Common myeloid progenitor, CD34-positive (primary cell): ENCODE data around the gene DISC1.
"Not testable (repeated sequence)": the region's sequence is repeated elsewhere in the genome, so short reads cannot be mapped to it uniquely, and the experiment has no call there.

Experiments used
- CTCF ChIA-PET: fragments of 350-600 bp; sonication (Branson Sonifier 250); formaldehyde crosslinking; loops from one replicate; lab custom pipeline; 2021; ENCODE audit warnings: antibody characterized with exemption; lab: Charles Lee
- POLR2A ChIA-PET: fragments of 350-600 bp; sonication (Branson Sonifier 250); formaldehyde crosslinking; loops from one replicate; lab custom pipeline; 2021; ENCODE audit warnings: antibody characterized with exemption; lab: Charles Lee
- DNase-seq, 3 donors: peaks; one replicate each; pipeline versions ENCODE4 v3.0.0 to v3.0.0-alpha.2; 2013
- H3K27ac ChIP-seq, 2 experiments: 1 replicate in 1 of 2; 2 replicates in 1 of 2; pipeline ENCODE4 v1.7.0; 2013; ENCODE audit warnings: inconsistent platforms in 2 of 2, low read length in 2 of 2, mild to moderate bottlenecking in 2 of 2, low read depth in 1 of 2, moderate library complexity in 1 of 2; ENCODE audit not compliant: severe bottlenecking in 2 of 2, insufficient read depth in 1 of 2, poor library complexity in 1 of 2
- H3K27me3 ChIP-seq, 5 experiments: replicated peaks in 2 of 5; 1 replicate in 3 of 5; 2 replicates in 2 of 5; pipeline versions ENCODE4 v1.6.1 to v1.7.0; 2013; ENCODE audit warnings: low read length in 4 of 5, mild to moderate bottlenecking in 2 of 5, moderate library complexity in 2 of 5, inconsistent platforms in 1 of 5; ENCODE audit not compliant: insufficient read depth in 5 of 5, control insufficient read depth in 4 of 5
- H3K36me3 ChIP-seq, 4 experiments: 1 replicate in 2 of 4; 2 replicates in 2 of 4; pipeline versions ENCODE4 v1.6.1 to v1.7.0; 2013; ENCODE audit warnings: low read length in 3 of 4, control low read depth in 1 of 4, mild to moderate bottlenecking in 1 of 4; ENCODE audit not compliant: control insufficient read depth in 4 of 4, insufficient read depth in 4 of 4
- H3K4me1 ChIP-seq, 4 experiments: 1 replicate in 3 of 4; 2 replicates in 1 of 4; pipeline versions ENCODE4 v1.6.1 to v1.7.1; 2013; ENCODE audit warnings: low read length in 3 of 4, mild to moderate bottlenecking in 3 of 4, control low read depth in 1 of 4, inconsistent platforms in 1 of 4, moderate library complexity in 1 of 4; ENCODE audit not compliant: control insufficient read depth in 4 of 4, insufficient read depth in 4 of 4; ENCODE audit errors: control extremely low read depth in 1 of 4
- H3K4me3 ChIP-seq, 7 experiments: 1 replicate in 4 of 7; 2 replicates in 3 of 7; pipeline versions ENCODE4 v1.5.1 to v1.7.0; 2013; ENCODE audit warnings: mild to moderate bottlenecking in 7 of 7, low read length in 6 of 7, moderate library complexity in 6 of 7, inconsistent platforms in 2 of 7, low read depth in 2 of 7, control low read depth in 1 of 7; ENCODE audit not compliant: insufficient read depth in 4 of 7, control insufficient read depth in 1 of 7; ENCODE audit errors: extremely low read depth in 1 of 7
- H3K9me3 ChIP-seq, 5 experiments: 1 replicate in 4 of 5; 2 replicates in 1 of 5; pipeline versions ENCODE4 v1.6.1 to v1.7.1; 2013; ENCODE audit warnings: low read length in 4 of 5, mild to moderate bottlenecking in 2 of 5, inconsistent platforms in 1 of 5, low read depth in 1 of 5, moderate library complexity in 1 of 5; ENCODE audit not compliant: control insufficient read depth in 4 of 5, insufficient read depth in 2 of 5; ENCODE audit errors: control extremely low read depth in 1 of 5
- WGBS: methylation state at CpG from one replicate; pipeline ENCODE4 v1.1.5; 2013; ENCODE audit not compliant: insufficient coverage; 5-methylcytosine and 5-hydroxymethylcytosine counted together

The DISC1 gene

DNA sequence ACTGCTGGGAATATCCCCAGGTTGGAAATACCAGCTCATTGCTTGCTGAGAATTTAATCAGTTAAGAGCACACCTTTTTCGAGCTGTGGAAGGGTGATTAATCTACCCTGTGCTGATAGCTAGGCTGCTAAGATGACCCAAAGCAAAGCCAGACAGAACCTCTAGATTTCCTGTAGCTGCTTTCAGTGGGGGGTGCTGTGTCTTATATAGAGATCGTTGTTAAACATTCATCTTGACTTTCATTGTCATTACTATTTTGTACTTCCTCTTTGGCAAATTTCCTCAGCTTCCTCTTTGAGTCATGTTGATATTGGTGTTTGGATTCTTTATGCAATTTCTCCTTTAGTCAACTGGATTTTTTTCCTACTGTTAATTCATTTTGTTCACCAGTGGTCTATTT, 155.3 kb downstream of the DISC1 start:
- CTCF ChIA-PET = interaction anchor here (0.8 to 3.0 kb wide), 6 partner anchors 13 to 61 kb away, joined by 3 to 9 read pairs (median 3); no protein-coding TSS in a partner anchor
- Histone ChIP-seq H3K27ac (peak overlapping the region in 1 of 2 experiments; percentile 15), H3K9me3 (no peaks in the 10 kb centered on the region), H3K4me1 (peaks cover 7 to 16% (median 11%) of the 10 kb centered on the region in 4 experiments), H3K4me3 (peak overlapping the region in 2 of 7 experiments; percentile 36 to 46), H3K27me3 (no peaks in the 10 kb centered on the region), H3K36me3 (no peaks in the 10 kb centered on the region)
- DNase-seq = peak; percentile 36 to 86 (median 76)
- WGBS = 0% methylated on average over 1 of the region's 2 CpGs
- POLR2A ChIA-PET = no interaction called here

DNA sequence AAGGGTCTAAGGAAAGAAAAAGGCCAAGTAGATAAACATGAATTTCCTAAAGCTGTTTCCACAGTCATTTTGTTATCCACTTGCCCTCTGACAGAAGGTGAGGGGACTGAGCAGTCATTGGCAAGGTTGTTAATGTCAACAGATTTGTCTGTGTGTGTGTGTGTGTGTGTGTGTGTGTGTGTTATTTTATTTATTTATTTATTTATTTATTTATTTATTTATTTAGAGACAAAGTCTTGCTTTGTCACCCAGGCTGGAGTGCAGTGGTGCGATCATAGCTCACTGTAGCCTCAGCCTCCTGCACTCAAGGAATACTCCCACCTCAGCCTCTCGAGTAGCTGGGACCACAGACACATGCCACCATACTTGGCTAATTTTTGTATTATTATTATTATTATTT, 158.5 kb downstream of the DISC1 start:
- H3K4me3 ChIP-seq, H3K9me3 ChIP-seq, H3K27me3 ChIP-seq, DNase-seq, H3K27ac ChIP-seq, POLR2A ChIA-PET, H3K36me3 ChIP-seq: not testable (repeated sequence)
- WGBS = no CpG with 5 or more reads among the region's 2 CpGs
- H3K4me1 ChIP-seq = peaks cover 6 to 16% (median 9%) of the 10 kb centered on the region in 4 experiments
- CTCF ChIA-PET = interaction anchor here (1.0 kb wide), 1 partner anchor 16 kb away, joined by 3 read pairs; no protein-coding TSS in a partner anchor

DNA sequence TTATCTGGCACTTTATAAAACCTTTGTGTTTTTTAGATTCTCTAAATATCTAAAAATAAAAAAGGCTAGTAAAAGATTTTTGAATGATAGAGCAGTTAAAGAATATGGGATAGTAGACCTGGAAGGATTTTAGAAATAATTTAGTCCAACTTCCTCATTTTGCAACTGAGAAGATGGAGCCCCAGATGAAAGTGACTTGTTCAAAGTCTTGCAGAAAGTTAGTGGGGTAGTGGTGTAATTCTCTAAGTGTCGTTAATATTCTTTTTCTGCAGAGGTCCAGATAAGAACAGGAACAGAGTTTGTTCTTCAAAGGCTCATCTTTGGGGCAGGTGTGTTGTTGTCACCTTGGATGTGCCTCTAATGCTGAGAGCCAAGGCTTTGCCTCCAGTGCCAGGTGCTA, 159.5 kb downstream of the DISC1 start:
- Histone ChIP-seq H3K27ac (no peak overlapping the region), H3K4me1 (peaks cover 6 to 15% (median 9%) of the 10 kb centered on the region in 4 experiments), H3K36me3 (peaks cover 0 to 7% (median 2%) of the 10 kb centered on the region in 4 experiments), H3K27me3 (no peaks in the 10 kb centered on the region), H3K4me3 (no peak overlapping the region), H3K9me3 (no peaks in the 10 kb centered on the region)
- WGBS = 86% methylated on average over 1 of the region's 1 CpG
- CTCF ChIA-PET = no interaction called here
- POLR2A ChIA-PET = no interaction called here
- DNase-seq = peak in 2 of 3 donors; percentile 13 to 33

DNA sequence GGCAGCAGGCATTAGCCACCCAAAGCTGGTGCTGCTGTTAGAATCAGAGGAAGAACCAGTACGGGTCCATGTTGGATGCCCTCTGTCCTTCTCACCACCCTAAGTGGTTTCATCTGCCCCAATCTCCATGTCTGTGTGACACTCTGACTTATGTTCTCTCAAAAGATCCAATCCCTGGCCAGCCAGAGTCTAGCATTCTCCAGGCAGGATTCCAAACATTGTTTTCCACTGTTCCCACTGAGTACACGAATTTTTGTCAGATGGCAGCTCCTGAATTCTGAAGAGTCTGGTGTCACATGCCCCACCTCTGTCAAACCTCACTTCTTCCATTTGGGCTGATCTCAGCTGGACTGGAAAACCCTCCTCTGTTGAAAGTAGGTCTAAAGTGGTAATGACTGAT, 166.0 kb downstream of the DISC1 start:
- Histone ChIP-seq H3K36me3 (peaks cover 0 to 13% (median 5%) of the 10 kb centered on the region in 4 experiments), H3K4me1 (no peaks in the 10 kb centered on the region), H3K9me3 (no peaks in the 10 kb centered on the region), H3K27me3 (no peaks in the 10 kb centered on the region), H3K4me3 (no peak overlapping the region), H3K27ac (no peak overlapping the region)
- CTCF ChIA-PET = no interaction called here
- POLR2A ChIA-PET = no interaction called here
- no peak for DNase-seq
- WGBS = 100% methylated on average over 2 of the region's 2 CpGs

DNA sequence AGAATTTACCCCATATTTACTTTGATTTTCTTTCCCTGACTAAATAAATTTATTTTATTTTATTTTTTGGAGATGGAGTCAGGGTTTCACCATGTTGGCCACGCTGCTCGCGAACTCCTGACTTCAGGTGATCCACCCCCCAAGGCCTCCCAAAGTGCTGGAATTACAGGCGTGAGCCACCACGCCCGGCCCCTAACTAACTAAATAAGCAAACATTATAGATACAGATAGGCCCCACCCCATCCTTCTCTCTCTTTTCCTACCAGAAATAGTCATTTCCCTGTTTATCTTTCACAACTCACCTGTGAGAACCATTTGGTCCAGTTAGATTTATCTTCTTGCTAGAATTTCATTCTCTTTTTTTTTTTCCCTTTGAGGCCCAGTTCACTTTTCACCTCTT, 167.3 kb downstream of the DISC1 start:
- Histone ChIP-seq H3K36me3 (peaks cover 0 to 13% (median 5%) of the 10 kb centered on the region in 4 experiments), H3K4me1 (no peaks in the 10 kb centered on the region), H3K9me3 (no peaks in the 10 kb centered on the region), H3K27ac (no peak overlapping the region), H3K27me3 (no peaks in the 10 kb centered on the region), H3K4me3 (no peak overlapping the region)
- WGBS = 90% methylated on average over 3 of the region's 6 CpGs
- DNase-seq = no peak
- CTCF ChIA-PET = no interaction called here
- POLR2A ChIA-PET = no interaction called here

DNA sequence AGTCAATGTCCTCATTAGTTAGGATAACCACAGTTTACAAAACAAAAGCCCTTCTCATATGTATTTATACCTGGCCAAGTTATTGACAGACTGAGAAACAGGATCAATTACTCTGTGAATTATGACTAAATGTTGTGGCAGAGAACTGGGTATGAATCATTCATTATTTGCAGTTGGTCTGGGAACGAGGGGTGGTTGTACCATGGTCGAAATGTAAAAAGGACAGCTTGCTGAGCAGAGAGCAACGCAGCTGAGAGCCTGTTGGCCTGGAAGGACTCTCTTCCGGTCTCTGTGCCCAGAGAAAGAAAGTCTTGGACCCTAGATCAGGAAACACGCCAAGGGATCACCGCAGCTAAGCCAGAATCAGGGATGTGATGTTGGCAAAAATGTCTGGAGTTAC, 169.6 kb downstream of the DISC1 start:
- Histone ChIP-seq H3K4me1 (no peaks in the 10 kb centered on the region), H3K4me3 (no peak overlapping the region), H3K27ac (no peak overlapping the region), H3K36me3 (peaks cover 0 to 19% (median 8%) of the 10 kb centered on the region in 4 experiments), H3K9me3 (no peaks in the 10 kb centered on the region), H3K27me3 (no peaks in the 10 kb centered on the region)
- DNase-seq = no peak
- POLR2A ChIA-PET = no interaction called here
- CTCF ChIA-PET = no interaction called here
- 91% methylated on average over 4 of the region's 6 CpGs for WGBS

DNA sequence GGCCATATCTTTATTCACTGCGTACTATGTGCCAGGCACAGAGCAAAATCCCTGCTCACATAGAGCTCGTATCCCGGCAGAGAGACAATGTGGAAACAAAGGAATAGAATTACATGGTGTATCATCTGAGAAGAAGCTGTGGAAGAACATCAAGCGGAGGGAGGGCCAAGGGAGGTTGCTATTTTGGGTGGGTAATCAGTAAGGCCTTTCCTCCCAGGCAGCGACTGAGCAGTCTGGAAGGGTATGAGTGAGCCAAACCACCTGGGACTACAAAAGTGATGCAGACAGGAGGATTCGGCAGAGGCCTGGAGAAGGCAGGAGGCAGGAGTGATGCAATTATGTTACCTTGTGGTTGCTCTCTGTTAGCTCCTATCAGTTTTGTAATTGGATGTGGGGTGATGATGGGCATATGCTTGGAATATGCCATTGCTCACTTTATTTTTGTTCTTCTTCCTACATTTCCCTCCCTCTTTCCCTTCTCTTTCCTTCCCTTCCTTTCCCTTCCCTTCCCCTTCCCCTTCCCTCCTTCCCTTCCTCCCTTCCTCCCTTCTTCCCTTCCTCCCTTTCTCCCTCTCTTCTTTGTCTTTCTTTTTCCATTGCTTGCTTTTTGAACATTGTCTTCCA, 172.9 kb downstream of the DISC1 start:
- Histone ChIP-seq H3K36me3 (peaks cover 0 to 23% (median 15%) of the 10 kb centered on the region in 4 experiments), H3K4me1 (peaks cover 0 to 10% (median 0%) of the 10 kb centered on the region in 4 experiments), H3K27me3 (no peaks in the 10 kb centered on the region), H3K4me3 (no peak overlapping the region), H3K27ac (no peak overlapping the region), H3K9me3 (no peaks in the 10 kb centered on the region)
- ChIA-PET POLR2A (no interaction called here), CTCF (interaction anchor here (1.0 kb wide), 1 partner anchor 16 kb away, joined by 3 read pairs; no protein-coding TSS in a partner anchor)
- no peak for DNase-seq
- WGBS = 96% methylated on average over 5 of the region's 6 CpGs
